Body of pancreas (tissue), 4 donors: ENCODE measurements around the gene CXCL9.

Source experiments
- CTCF ChIP-seq, 7 experiments: fragments of 450-650 bp in 4 of 7; fragments of 200-600 bp in 3 of 7; sonication (generic) in 3 of 7; IDR thresholded peaks; one replicate each; pipeline ENCODE4 v1.5.1; 2016 to 2019; ENCODE audit warnings: antibody characterized with exemption in 7 of 7
- POLR2A ChIP-seq, 3 donors: fragments of 450-650 bp; IDR thresholded peaks; one replicate each; pipeline ENCODE4 v1.6.1; 2016; ENCODE audit warnings: antibody characterized with exemption in 3 of 3, mild to moderate bottlenecking in 2 of 3

DNA sequence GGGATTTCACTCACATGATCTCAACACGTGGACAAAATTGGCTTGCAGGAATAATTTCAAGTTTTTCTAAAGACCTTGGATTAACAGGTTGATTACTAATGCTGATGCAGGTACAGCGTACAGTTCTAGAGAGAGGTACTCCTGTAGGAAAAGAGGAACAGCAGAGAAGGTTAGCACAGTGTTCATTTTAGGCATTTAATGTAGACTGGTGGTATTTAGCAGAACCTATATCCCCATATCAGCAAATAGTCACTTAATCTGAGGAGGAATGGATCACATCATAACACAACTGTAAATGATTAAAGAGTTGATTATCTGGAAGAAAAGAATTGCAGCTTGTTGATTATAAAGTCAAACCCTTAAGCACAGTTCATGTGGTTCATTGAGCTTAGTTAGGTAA, 15.4 kb upstream of the CXCL9 start:
- no peak for TF ChIP-seq CTCF (IDR thresholded peaks at IDR 0.05)
- no peak for TF ChIP-seq POLR2A (IDR thresholded peaks at IDR 0.05)
